ENCODE measurements around the gene GGPS1.
A peak's percentile ranks its signal among the peaks of the same experiment; 100 is the strongest.
"Not testable (repeated sequence)": the region's sequence is repeated elsewhere in the genome, so short reads cannot be mapped to it uniquely, and the experiment has no call there.

Gene GGPS1

GRCh38 chr1:235342471-235342870 lies 14.1 kb downstream of the GGPS1 start:
- DNase-seq = no peak

GRCh38 chr1:235343726-235344125 lies 15.4 kb downstream of the GGPS1 start:
- DNase-seq = no peak

GRCh38 chr1:235351441-235351840 lies 23.1 kb downstream of the GGPS1 start:
- no peak for DNase-seq

- no peak for DNase-seq
Observed at GRCh38 chr1:235351898-235352297, 23.5 kb downstream of the GGPS1 start.

- DNase-seq = no peak
Observed at GRCh38 chr1:235357485-235358373, 29.4 kb downstream of the GGPS1 start.

- DNase-seq = no peak
Observed at GRCh38 chr1:235358899-235359298, 30.5 kb downstream of the GGPS1 start.

- DNase-seq = not testable (repeated sequence)
Observed at GRCh38 chr1:235364189-235364588, 35.8 kb downstream of the GGPS1 start.

GRCh38 chr1:235366286-235366685 lies 37.9 kb downstream of the GGPS1 start:
- DNase-seq = peak; percentile 61

- DNase-seq = peak; percentile 91
Observed at GRCh38 chr1:235367000-235367908, 38.9 kb downstream of the GGPS1 start, which contains the start of gene TBCE. Gene TBCE (plus strand): TSS chr1:235367427. CDS start chr1:235380050, 12,623 bp downstream.

GRCh38 chr1:235368428-235368827 lies 40.1 kb downstream of the GGPS1 start:
- DNase-seq = no peak

GRCh38 chr1:235369802-235370201 lies 41.4 kb downstream of the GGPS1 start:
- no peak for DNase-seq

- no peak for DNase-seq
Observed at GRCh38 chr1:235375919-235376605, 47.7 kb downstream of the GGPS1 start.

- DNase-seq = not testable (repeated sequence)
Observed at GRCh38 chr1:235378134-235378735, 49.9 kb downstream of the GGPS1 start.

- not testable (repeated sequence) for DNase-seq
Observed at GRCh38 chr1:235381955-235382739, 53.8 kb downstream of the GGPS1 start.

- DNase-seq = not testable (repeated sequence)
Observed at GRCh38 chr1:235385633-235386032, 57.3 kb downstream of the GGPS1 start.

GRCh38 chr1:235391874-235392273 lies 63.5 kb downstream of the GGPS1 start:
- DNase-seq = no peak
